BJ (cell line): ENCODE measurements around the gene ZNF598. TPM values are rescaled to one million over a fixed set of nuclear protein-coding genes. Genes with fewer than 3 reads are reported as not detected.

ENCODE experiments used
- CTCF ChIA-PET: fragments of 350-600 bp; formaldehyde crosslinking; extraction: SDS; loops from one replicate; lab custom pipeline; 2021; ENCODE audit warnings: antibody characterized with exemption, inconsistent platforms; lab: Yijun Ruan, JAX
- POLR2A ChIA-PET: fragments of 300-600 bp; sonication (Branson Sonifier 250); formaldehyde crosslinking; extraction: SDS; loops from one replicate; lab custom pipeline; 2021; ENCODE audit warnings: antibody characterized with exemption; lab: Charles Lee
- DNase-seq: peaks from one replicate; pipeline ENCODE4 v3.0.0-alpha.2; 2011; ENCODE audit warnings: low read depth
- H3K27me3 ChIP-seq: 2 replicates; pipeline ENCODE4 v1.6.0; 2011; ENCODE audit warnings: low read length; ENCODE audit not compliant: control insufficient read depth, insufficient read depth
- H3K36me3 ChIP-seq: 2 replicates; pipeline ENCODE4 v1.5.1; 2011; ENCODE audit warnings: low read length; ENCODE audit not compliant: control insufficient read depth, insufficient read depth
- H3K4me3 ChIP-seq: 2 replicates; pipeline ENCODE4 v1.5.1; 2011; ENCODE audit warnings: low read depth, mild to moderate bottlenecking, control low read depth, low read length
- polyA plus RNA-seq: library from polyadenylated mRNA; depleted of rRNA; stranded (reverse); fragments of >200 nt; gene quantifications from 2 replicates; pipeline ENCODE4 v1.2.3, GENCODE V29; 2011
- TF ChIP-seq, protein P1 (sequence below): IDR thresholded peaks from 2 replicates; pipeline ENCODE4 v1.5.1; 2011; ENCODE audit warnings: low read depth, mild to moderate bottlenecking, control low read depth, inconsistent platforms, low read length, moderate library complexity; ENCODE audit not compliant: insufficient read depth

The ZNF598 gene
- polyA plus RNA-seq, 1 experiment, result 23.0 TPM

DNA sequence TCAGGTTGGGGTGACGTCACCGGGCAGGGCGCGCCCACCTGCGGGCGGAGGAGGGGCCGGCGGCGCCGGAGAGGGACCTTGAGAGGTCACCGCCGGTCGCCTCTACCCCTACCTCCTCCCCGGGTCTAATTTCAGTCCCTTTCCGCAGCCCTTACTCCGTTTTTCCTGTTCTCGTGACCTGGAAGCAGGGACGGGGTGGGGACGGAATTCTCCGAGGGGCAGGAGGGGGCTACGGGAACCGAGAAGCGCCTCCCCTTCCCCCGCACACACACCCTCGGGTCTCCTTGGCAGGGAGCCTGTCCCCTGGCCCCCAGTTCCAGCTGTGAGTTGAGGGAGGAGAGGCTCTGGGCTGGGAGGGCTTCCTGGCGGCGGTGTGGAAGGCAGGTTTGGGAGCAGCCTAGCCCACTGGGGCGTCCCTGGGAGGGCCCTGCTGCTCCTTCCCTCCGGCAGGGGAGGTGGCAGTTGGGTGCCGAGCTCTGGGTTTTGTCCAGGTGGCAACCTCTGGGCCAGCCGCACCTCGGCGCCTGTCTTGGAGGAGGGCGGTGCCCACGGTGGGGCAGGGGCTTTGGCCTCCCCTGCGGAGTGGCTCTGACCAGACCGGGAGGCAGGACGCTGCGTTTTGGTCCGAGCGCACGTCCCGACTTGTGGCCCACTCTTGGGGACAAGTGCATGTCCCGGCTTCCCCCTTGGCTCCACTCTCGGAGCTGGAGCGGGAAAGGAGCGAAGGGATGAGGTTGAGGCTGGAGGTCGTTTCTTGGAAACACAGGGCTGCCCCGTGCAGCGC is 19.1 kb downstream of the ZNF598 start:
- peak overlapping the region; percentile 29 for H3K4me3 ChIP-seq
- ChIA-PET CTCF (no interaction called here), POLR2A (no interaction called here)
- peaks cover 15% of the 10 kb centered on the region for H3K36me3 ChIP-seq
- TF ChIP-seq, protein P1, sequence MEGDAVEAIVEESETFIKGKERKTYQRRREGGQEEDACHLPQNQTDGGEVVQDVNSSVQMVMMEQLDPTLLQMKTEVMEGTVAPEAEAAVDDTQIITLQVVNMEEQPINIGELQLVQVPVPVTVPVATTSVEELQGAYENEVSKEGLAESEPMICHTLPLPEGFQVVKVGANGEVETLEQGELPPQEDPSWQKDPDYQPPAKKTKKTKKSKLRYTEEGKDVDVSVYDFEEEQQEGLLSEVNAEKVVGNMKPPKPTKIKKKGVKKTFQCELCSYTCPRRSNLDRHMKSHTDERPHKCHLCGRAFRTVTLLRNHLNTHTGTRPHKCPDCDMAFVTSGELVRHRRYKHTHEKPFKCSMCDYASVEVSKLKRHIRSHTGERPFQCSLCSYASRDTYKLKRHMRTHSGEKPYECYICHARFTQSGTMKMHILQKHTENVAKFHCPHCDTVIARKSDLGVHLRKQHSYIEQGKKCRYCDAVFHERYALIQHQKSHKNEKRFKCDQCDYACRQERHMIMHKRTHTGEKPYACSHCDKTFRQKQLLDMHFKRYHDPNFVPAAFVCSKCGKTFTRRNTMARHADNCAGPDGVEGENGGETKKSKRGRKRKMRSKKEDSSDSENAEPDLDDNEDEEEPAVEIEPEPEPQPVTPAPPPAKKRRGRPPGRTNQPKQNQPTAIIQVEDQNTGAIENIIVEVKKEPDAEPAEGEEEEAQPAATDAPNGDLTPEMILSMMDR, result no peak
- DNase-seq, result no peak
- H3K27me3 ChIP-seq, result peaks cover 2% of the 10 kb centered on the region; the same call in 1 of the 2 replicates

DNA sequence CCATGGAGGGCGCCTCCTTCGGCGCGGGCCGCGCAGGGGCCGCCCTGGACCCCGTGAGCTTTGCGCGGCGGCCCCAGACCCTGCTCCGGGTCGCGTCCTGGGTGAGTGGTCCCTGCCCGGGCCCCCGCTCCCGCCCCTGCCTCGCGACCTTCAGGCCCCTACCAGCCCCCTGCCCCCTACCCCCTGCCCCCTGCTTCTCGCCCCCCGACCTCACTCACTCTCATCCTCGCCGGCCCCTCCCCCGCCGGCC is 19.6 kb downstream of the ZNF598 start:
- no peak for DNase-seq
- TF ChIP-seq, protein P1, result no peak
- CTCF ChIA-PET, result no interaction called here
- H3K36me3 ChIP-seq, result peaks cover 15% of the 10 kb centered on the region
- peak overlapping the region; percentile 29 for H3K4me3 ChIP-seq
- POLR2A ChIA-PET, result no interaction called here
- peaks cover 2% of the 10 kb centered on the region; the same call in 1 of the 2 replicates for H3K27me3 ChIP-seq

DNA sequence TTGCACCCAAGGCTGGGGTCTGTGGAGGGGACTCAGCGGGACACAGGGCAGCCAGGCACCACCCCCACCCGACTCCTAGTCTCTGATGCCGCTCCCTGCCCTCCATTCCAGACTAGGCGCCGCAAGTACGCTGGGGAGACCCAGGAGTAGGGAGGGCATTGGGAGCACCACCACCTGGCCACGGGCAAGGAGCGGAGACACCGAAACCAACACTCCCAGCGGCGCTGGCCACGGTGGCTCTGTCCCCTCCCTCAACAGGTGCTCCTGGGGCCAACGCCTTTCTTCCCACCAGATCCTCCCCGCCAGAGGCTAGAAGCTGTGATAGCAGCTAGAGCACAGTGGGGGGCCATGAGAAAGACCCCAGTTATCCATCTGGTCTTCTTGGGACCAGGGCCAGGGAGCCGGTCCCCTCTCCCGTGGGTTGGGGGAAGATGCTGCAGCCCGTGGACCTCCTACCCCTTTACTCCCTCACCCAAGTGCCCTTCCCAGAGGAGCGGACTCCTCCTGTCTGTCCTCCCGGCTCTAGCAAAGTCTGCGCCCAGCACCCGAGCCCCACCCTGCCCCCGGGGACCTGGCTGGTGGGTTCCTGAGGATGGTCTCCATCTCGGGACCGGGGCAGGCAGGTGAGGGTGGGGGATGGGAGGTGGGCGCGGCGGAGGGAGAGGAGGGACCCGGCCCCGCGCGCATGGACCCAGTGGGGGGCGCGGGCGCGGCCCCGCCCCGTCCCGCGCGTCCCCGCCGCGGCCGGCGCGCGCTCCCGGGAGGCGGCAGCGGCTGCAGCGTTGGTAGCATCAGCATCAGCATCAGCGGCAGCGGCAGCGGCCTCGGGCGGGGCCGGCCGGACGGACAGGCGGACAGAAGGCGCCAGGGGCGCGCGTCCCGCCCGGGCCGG is 20.2 kb downstream of the ZNF598 start, which contains the start of gene SYNGR3:
TSS of gene SYNGR3 (plus strand) at position 762 of the 892 bp plus-strand sequence. CDS start 133 bp downstream, outside the sequence.
- DNase-seq, result no peak
- ChIA-PET CTCF (no interaction called here), POLR2A (no interaction called here)

DNA sequence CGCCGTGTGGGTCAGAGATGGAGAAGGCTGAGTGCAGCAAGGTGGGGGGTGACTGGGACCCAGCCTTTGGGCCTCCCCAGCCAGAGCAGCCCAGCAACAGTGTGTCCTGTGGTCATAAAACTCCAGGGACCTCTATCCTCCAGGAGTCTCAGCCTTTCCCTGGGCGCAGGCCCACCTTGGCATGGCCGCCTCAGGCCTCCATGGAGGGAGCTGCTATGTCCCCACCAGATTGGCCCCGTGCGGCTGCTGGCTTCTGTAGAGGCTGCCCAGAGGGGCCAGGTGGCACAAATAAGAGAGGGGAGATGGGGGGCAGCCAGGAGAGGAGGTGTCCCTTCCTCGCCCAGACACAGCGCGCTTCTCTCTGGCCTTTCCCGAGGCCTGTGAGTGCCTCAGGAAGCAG is 22.4 kb downstream of the ZNF598 start:
- TF ChIP-seq, protein P1, result no peak
- Histone ChIP-seq H3K4me3 (no peak overlapping the region), H3K36me3 (peaks cover 15% of the 10 kb centered on the region), H3K27me3 (peaks cover 5% of the 10 kb centered on the region; the same call in 1 of the 2 replicates)
- no peak for DNase-seq
- ChIA-PET POLR2A (no interaction called here), CTCF (interaction anchor here (1.3 to 1.6 kb wide), 2 partner anchors 16 to 17 kb away, joined by 4 to 7 read pairs; no protein-coding TSS in a partner anchor)

More for the DNA sequence above, 20.2 kb downstream of the ZNF598 start, which contains the start of gene SYNGR3:
- peak within 1 kb of the TSS; percentile 29 for H3K4me3 ChIP-seq
- TF ChIP-seq, protein P1, result no peak
- peaks cover 2% of the 10 kb centered on the region; the same call in 1 of the 2 replicates for H3K27me3 ChIP-seq
- H3K36me3 ChIP-seq, result peaks cover 15% of the 10 kb centered on the region
